H1 (cell line): ENCODE measurements around the gene RIPOR3. TPM values are rescaled to one million over a fixed set of nuclear protein-coding genes. Genes with fewer than 3 reads are reported as not detected.

Source experiments
- CTCF ChIA-PET: fragments of 300-600 bp; sonication (Branson Sonifier 250); formaldehyde crosslinking; loops from one replicate; lab custom pipeline; 2021; ENCODE audit not compliant: partially characterized antibody; lab: Charles Lee
- POLR2A ChIA-PET: fragments of 300-600 bp; sonication (Branson Sonifier 250); formaldehyde crosslinking; loops from one replicate; lab custom pipeline; 2021; ENCODE audit warnings: inconsistent platforms; ENCODE audit not compliant: partially characterized antibody; lab: Charles Lee
- DNase-seq, 2 experiments: peaks; one replicate each; pipeline versions ENCODE4 v3.0.0 to v3.0.0-alpha.2; 2010 to 2022; ENCODE audit warnings: low spot score in 2 of 2, low read depth in 1 of 2, mixed read lengths in 1 of 2
- FAIRE-seq: peaks from 2 replicates; lab custom pipeline; 2011; peaks lifted over from hg19 to GRCh38; lab: Jason Lieb, UNC
- H2AFZ ChIP-seq: 2 replicates; pipeline ENCODE4 v1.8.1; 2012; ENCODE audit warnings: low read length, inconsistent platforms
- H2AK5ac ChIP-seq: 2 replicates; pipeline ENCODE4 v1.6.1; 2013; ENCODE audit warnings: low read depth, low read length
- H2BK120ac ChIP-seq: replicated peaks from 2 replicates; pipeline ENCODE3; 2013; ENCODE audit warnings: low read depth, low read length, inconsistent platforms
- H2BK12ac ChIP-seq: 2 replicates; pipeline ENCODE4 v1.6.1; 2013; ENCODE audit warnings: low read depth, low read length
- H2BK15ac ChIP-seq: 2 replicates; pipeline ENCODE4 v1.6.1; 2013; ENCODE audit warnings: low read length
- H2BK20ac ChIP-seq: 2 replicates; pipeline ENCODE4 v1.6.1; 2013; ENCODE audit warnings: low read length
- H2BK5ac ChIP-seq: 2 replicates; pipeline ENCODE4 v1.6.1; 2013; ENCODE audit warnings: low read depth, low read length
- H3K14ac ChIP-seq: 2 replicates; pipeline ENCODE4 v1.6.1; 2013; ENCODE audit warnings: inconsistent platforms; ENCODE audit not compliant: insufficient read length
- H3K18ac ChIP-seq: 2 replicates; pipeline ENCODE4 v1.6.1; 2013; ENCODE audit warnings: low read length; ENCODE audit errors: extremely low read depth
- H3K23ac ChIP-seq: 2 replicates; pipeline ENCODE4 v1.6.1; 2013; ENCODE audit warnings: inconsistent platforms; ENCODE audit not compliant: insufficient read length
- H3K23me2 ChIP-seq: 2 replicates; pipeline ENCODE4 v1.6.1; 2013; ENCODE audit warnings: low read depth, low read length
- H3K27ac ChIP-seq: 2 replicates; pipeline ENCODE4 v1.6.1; 2011; ENCODE audit warnings: low read depth, low read length, inconsistent platforms
- H3K27me3 ChIP-seq, 4 experiments: replicated peaks in 1 of 4; 1 replicate in 1 of 4; 2 replicates in 3 of 4; pipeline versions ENCODE4 v1.6.1 to v1.8.1; 2011 to 2013; ENCODE audit warnings: low read length in 3 of 4, mild to moderate bottlenecking in 3 of 4, inconsistent platforms in 2 of 4, mixed read lengths in 2 of 4, moderate library complexity in 1 of 4; ENCODE audit not compliant: control insufficient read depth in 3 of 4, insufficient read depth in 3 of 4; ENCODE audit errors: extremely low read depth in 1 of 4
- H3K36me3 ChIP-seq, 4 experiments: 2 replicates each; pipeline versions ENCODE4 v1.6.1 to v1.8.1; 2011 to 2013; ENCODE audit warnings: mild to moderate bottlenecking in 4 of 4, low read length in 3 of 4, moderate library complexity in 2 of 4, control low read depth in 1 of 4, inconsistent platforms in 1 of 4; ENCODE audit not compliant: insufficient read depth in 4 of 4, control insufficient read depth in 2 of 4
- H3K4ac ChIP-seq: replicated peaks from 2 replicates; pipeline ENCODE3; 2013; ENCODE audit warnings: low read length, low read depth, mixed read lengths, inconsistent platforms; ENCODE audit not compliant: insufficient read length
- H3K4me1 ChIP-seq, 4 experiments: replicated peaks in 1 of 4; 1 replicate in 1 of 4; 2 replicates in 3 of 4; pipeline versions ENCODE4 v1.6.1 to v1.8.1; 2011 to 2013; ENCODE audit warnings: low read length in 3 of 4, inconsistent platforms in 2 of 4, mixed read lengths in 1 of 4; ENCODE audit not compliant: insufficient read depth in 4 of 4, control insufficient read depth in 3 of 4
- H3K4me2 ChIP-seq, 2 experiments: 2 replicates each; pipeline versions ENCODE4 v1.6.1 to v1.8.1; 2011 to 2013; ENCODE audit warnings: low read depth in 2 of 2, low read length in 2 of 2, control low read depth in 1 of 2, inconsistent platforms in 1 of 2, mild to moderate bottlenecking in 1 of 2; ENCODE audit not compliant: insufficient read depth in 1 of 2
- H3K4me3 ChIP-seq, 4 experiments: fragments of 200-600, 300-600 bp in 1 of 4; sonication (generic), shearing (Covaris generic), sonication (Bioruptor Twin) in 1 of 4; 2 replicates each; pipeline versions ENCODE4 v1.5.1 to v1.8.1; 2011 to 2016; ENCODE audit warnings: low read length in 4 of 4, low read depth in 3 of 4, control low read depth in 2 of 4, inconsistent platforms in 2 of 4, mild to moderate bottlenecking in 2 of 4, mixed read lengths in 1 of 4, moderate library complexity in 1 of 4; ENCODE audit not compliant: insufficient read depth in 2 of 4; ENCODE audit errors: extremely low read depth in 1 of 4
- H3K56ac ChIP-seq: replicated peaks from 2 replicates; pipeline ENCODE3; 2013; ENCODE audit warnings: low read depth, mild to moderate bottlenecking, mixed read lengths, low read length, inconsistent platforms; ENCODE audit not compliant: insufficient read length
- H3K79me1 ChIP-seq: 2 replicates; pipeline ENCODE4 v1.6.1; 2013; ENCODE audit warnings: low read depth, low read length, control low read depth
- H3K79me2 ChIP-seq, 2 experiments: 2 replicates each; pipeline versions ENCODE4 v1.6.1 to v1.8.1; 2012 to 2013; ENCODE audit warnings: low read length in 2 of 2, mild to moderate bottlenecking in 2 of 2, inconsistent platforms in 1 of 2; ENCODE audit not compliant: insufficient read depth in 2 of 2, control insufficient read depth in 1 of 2
- H3K9ac ChIP-seq, 4 experiments: replicated peaks in 1 of 4; 1 replicate in 1 of 4; 2 replicates in 3 of 4; pipeline versions ENCODE4 v1.6.1 to v1.8.1; 2011 to 2013; ENCODE audit warnings: low read depth in 3 of 4, low read length in 3 of 4, control low read depth in 2 of 4, mild to moderate bottlenecking in 2 of 4, moderate library complexity in 2 of 4, inconsistent platforms in 1 of 4; ENCODE audit errors: extremely low read depth in 1 of 4
- H3K9me3 ChIP-seq, 2 experiments: 2 replicates each; pipeline versions ENCODE4 v1.6.1 to v1.8.1; 2012 to 2013; ENCODE audit warnings: mild to moderate bottlenecking in 2 of 2, moderate library complexity in 2 of 2, control low read depth in 1 of 2, inconsistent platforms in 1 of 2, low read depth in 1 of 2, low read length in 1 of 2, mixed read lengths in 1 of 2; ENCODE audit not compliant: insufficient read depth in 2 of 2
- H4K20me1 ChIP-seq, 2 experiments: replicated peaks in 1 of 2; 2 replicates each; pipeline versions ENCODE3 to v1.8.1; 2011 to 2013; ENCODE audit warnings: inconsistent platforms in 2 of 2, low read length in 2 of 2, mild to moderate bottlenecking in 1 of 2; ENCODE audit not compliant: insufficient read depth in 2 of 2, control insufficient read depth in 1 of 2
- H4K5ac ChIP-seq: 2 replicates; pipeline ENCODE4 v1.6.1; 2013; ENCODE audit warnings: low read length, low read depth, mixed read lengths, inconsistent platforms; ENCODE audit not compliant: insufficient read length
- H4K8ac ChIP-seq: 2 replicates; pipeline ENCODE4 v1.8.0; 2013; ENCODE audit warnings: mild to moderate bottlenecking, moderate library complexity, low read length, inconsistent platforms; ENCODE audit not compliant: insufficient read depth; ENCODE audit errors: extremely low read depth
- H4K91ac ChIP-seq: replicated peaks from 2 replicates; pipeline ENCODE3; 2013; ENCODE audit warnings: low read length, mixed read lengths, inconsistent platforms; ENCODE audit not compliant: insufficient read length
- CREB1 ChIP-seq: IDR thresholded peaks from 2 replicates; pipeline ENCODE4 v1.6.1; 2012; ENCODE audit warnings: inconsistent platforms
- EP300 ChIP-seq, 2 experiments: IDR thresholded peaks; 1 replicate in 1 of 2; 2 replicates in 1 of 2; pipeline ENCODE4 v1.6.1; 2011 to 2012; ENCODE audit warnings: low read depth in 2 of 2, low read length in 2 of 2, mild to moderate bottlenecking in 2 of 2, borderline replicate concordance in 1 of 2, inconsistent platforms in 1 of 2, moderate library complexity in 1 of 2
- KDM1A ChIP-seq: fragments of 200-600, 300-600 bp; sonication (generic); IDR thresholded peaks from 2 replicates; pipeline ENCODE4 v1.7.1; 2016; ENCODE audit warnings: mild to moderate bottlenecking, low read length, borderline replicate concordance
- MAFK ChIP-seq: IDR thresholded peaks from 2 replicates; pipeline ENCODE4 v1.6.1; 2012; ENCODE audit warnings: low read depth, mild to moderate bottlenecking, improper control_type of control experiment, low read length
- SIRT6 ChIP-seq: IDR thresholded peaks from one replicate; pipeline ENCODE4 v1.7.1; 2012; ENCODE audit warnings: low read length, inconsistent platforms
- SIX5 ChIP-seq: IDR thresholded peaks from 2 replicates; pipeline ENCODE4 v1.6.1; 2011; ENCODE audit warnings: mild to moderate bottlenecking, low read depth, low read length
- WGBS, 2 experiments: shearing (Covaris generic) in 1 of 2; methylation state at CpG; one replicate each; pipeline versions ENCODE4 v1.1.6 to v1.1.7; 2013 to 2015; ENCODE audit warnings: low lambda C conversion rate in 2 of 2, mixed read lengths in 2 of 2, inconsistent platforms in 1 of 2, low coverage in 1 of 2, missing lambda C conversion rate in 1 of 2; ENCODE audit not compliant: insufficient replicate concordance in 2 of 2, insufficient coverage in 1 of 2, insufficient read length in 1 of 2; ENCODE audit errors: extremely low coverage in 1 of 2, missing lambda C conversion rate in 1 of 2; 5-methylcytosine and 5-hydroxymethylcytosine counted together
- polyA plus RNA-seq, 7 experiments: library from polyadenylated mRNA; depleted of rRNA in 3 of 7; stranded (reverse) in 5 of 7; unstranded in 2 of 7; fragments of >200 nt in 5 of 7; fragments of 200-250 nt in 2 of 7; gene quantifications; 1 replicate in 5 of 7; 2 replicates in 1 of 7; 4 replicates in 1 of 7; pipeline versions ENCODE4 v1.2.1 to v1.2.3, GENCODE V29; 2011 to 2013; ENCODE audit warnings: missing spikeins in 2 of 7, mixed read lengths in 2 of 7
- total RNA-seq: library from RNA; stranded (reverse); fragmentation: NEBNext Ultra II Directional; extraction: Animal tissue kit (Norgen Biotek cat#: 25700); gene quantifications from 2 replicates; pipeline ENCODE4 v1.2.1, GENCODE V29; 2021
- TF ChIP-seq, protein P1 (sequence below): IDR thresholded peaks from 2 replicates; pipeline ENCODE4 v1.6.1; 2012; ENCODE audit warnings: low read length, inconsistent platforms

RIPOR3 gene
- total and polyA plus RNA-seq, 2 of the 8 experiments (the other 6 are each of a cell fraction or from before 2014, with no cell fraction given) = 3.6 to 4.5 TPM

DNA sequence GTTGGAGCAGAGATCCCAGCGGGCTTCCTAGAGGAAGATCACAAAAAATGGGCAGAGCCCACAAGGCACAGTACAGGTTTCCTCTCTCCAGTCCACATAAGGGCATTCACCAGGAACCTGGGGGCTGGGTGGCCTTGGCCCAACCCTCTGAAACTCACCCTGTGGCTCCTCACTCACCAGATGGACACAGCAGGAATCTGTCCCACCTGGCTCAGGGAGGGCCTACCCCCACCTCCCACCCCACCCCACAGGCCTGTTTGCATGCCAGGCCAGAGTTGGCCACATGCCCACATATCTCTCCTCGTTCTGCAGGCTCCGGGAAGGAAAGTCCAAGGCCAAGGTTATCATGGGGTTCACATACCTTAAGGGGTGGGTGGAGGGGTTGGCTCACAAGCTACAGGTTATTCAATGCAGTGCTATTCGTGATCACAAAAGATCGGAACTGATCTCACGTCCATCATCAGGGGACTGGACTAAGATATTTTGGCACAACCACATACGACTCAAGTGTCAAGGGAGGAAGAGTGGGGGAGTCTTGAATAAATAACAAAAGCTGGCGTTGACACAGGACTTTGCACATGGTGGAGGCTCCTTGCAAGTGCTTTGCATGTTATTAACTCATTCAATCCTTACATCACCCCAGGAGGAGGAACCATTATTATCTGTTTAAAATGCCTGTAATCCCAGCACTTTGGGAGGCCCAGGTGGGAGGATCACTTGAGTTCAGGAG is 13.0 kb downstream of the RIPOR3 start:
- Histone ChIP-seq H3K9me3 (no peaks in the 10 kb centered on the region), H3K4me2 (no peak overlapping the region), H2AK5ac (0 out of 2 replicates have a peak overlapping the region, but pooled peaks have one; percentile 14), H3K4me1 (peaks cover 0 to 2% (median 0%) of the 10 kb centered on the region in 4 experiments; a peak in 2 of 7 replicates), H3K9ac (no peak overlapping the region), H3K79me2 (no peaks in the 10 kb centered on the region), H3K18ac (no peak overlapping the region), H2BK120ac (peak overlapping the region; percentile 34), H3K36me3 (no peaks in the 10 kb centered on the region), H2AFZ (no peak overlapping the region), H3K23me2 (no peaks in the 10 kb centered on the region), H3K4ac (no peak overlapping the region), H2BK5ac (no peak overlapping the region), H4K20me1 (no peaks in the 10 kb centered on the region), H3K14ac (no peak overlapping the region), H2BK20ac (no peak overlapping the region), H2BK15ac (no peak overlapping the region), H4K8ac (peak overlapping the region; percentile 14; the same call in 1 of the 2 replicates), H4K5ac (no peak overlapping the region), H3K4me3 (no peak overlapping the region), H4K91ac (no peak overlapping the region), H3K79me1 (no peaks in the 10 kb centered on the region), H2BK12ac (no peak overlapping the region), H3K23ac (no peak overlapping the region), H3K27ac (no peak overlapping the region), H3K56ac (no peak overlapping the region), H3K27me3 (no peaks in the 10 kb centered on the region)
- CTCF ChIA-PET = interaction anchor here (0.6 to 1.5 kb wide), 4 partner anchors 14 to 98 kb away, joined by 3 to 7 read pairs (median 3); no protein-coding TSS in a partner anchor
- POLR2A ChIA-PET = no interaction called here
- FAIRE-seq (no peak), DNase-seq (no peak)
- 83% methylated on average over 8 of the region's 8 CpGs; no CpG with 5 or more reads in 1 of the 2 experiments for WGBS, 2 experiments
- TF ChIP-seq MAFK (no peak), KDM1A (no peak), EP300 (IDR thresholded peaks at IDR 0.05; ENCODE audit: borderline replicate concordance in 1 of 2, low read depth in 2 of 2, low read length in 2 of 2) (no peak), SIX5 (no peak), SIRT6 (no peak), CREB1 (no peak)
- TF ChIP-seq, protein P1, sequence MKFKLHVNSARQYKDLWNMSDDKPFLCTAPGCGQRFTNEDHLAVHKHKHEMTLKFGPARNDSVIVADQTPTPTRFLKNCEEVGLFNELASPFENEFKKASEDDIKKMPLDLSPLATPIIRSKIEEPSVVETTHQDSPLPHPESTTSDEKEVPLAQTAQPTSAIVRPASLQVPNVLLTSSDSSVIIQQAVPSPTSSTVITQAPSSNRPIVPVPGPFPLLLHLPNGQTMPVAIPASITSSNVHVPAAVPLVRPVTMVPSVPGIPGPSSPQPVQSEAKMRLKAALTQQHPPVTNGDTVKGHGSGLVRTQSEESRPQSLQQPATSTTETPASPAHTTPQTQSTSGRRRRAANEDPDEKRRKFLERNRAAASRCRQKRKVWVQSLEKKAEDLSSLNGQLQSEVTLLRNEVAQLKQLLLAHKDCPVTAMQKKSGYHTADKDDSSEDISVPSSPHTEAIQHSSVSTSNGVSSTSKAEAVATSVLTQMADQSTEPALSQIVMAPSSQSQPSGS = no peak
